GM12872 (cell line): ENCODE results near the gene JARID2.

Source experiments
- TF ChIP-seq, protein P1 (sequence below): IDR thresholded peaks from 3 replicates; pipeline ENCODE4 v1.5.1; 2011; ENCODE audit warnings: low read depth, mild to moderate bottlenecking, low read length, moderate library complexity; ENCODE audit not compliant: insufficient read depth

JARID2 gene

GRCh38 chr6:15481390-15482291 lies 235.8 kb downstream of the JARID2 start:
- TF ChIP-seq, protein P1, sequence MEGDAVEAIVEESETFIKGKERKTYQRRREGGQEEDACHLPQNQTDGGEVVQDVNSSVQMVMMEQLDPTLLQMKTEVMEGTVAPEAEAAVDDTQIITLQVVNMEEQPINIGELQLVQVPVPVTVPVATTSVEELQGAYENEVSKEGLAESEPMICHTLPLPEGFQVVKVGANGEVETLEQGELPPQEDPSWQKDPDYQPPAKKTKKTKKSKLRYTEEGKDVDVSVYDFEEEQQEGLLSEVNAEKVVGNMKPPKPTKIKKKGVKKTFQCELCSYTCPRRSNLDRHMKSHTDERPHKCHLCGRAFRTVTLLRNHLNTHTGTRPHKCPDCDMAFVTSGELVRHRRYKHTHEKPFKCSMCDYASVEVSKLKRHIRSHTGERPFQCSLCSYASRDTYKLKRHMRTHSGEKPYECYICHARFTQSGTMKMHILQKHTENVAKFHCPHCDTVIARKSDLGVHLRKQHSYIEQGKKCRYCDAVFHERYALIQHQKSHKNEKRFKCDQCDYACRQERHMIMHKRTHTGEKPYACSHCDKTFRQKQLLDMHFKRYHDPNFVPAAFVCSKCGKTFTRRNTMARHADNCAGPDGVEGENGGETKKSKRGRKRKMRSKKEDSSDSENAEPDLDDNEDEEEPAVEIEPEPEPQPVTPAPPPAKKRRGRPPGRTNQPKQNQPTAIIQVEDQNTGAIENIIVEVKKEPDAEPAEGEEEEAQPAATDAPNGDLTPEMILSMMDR: no peak

DNA sequence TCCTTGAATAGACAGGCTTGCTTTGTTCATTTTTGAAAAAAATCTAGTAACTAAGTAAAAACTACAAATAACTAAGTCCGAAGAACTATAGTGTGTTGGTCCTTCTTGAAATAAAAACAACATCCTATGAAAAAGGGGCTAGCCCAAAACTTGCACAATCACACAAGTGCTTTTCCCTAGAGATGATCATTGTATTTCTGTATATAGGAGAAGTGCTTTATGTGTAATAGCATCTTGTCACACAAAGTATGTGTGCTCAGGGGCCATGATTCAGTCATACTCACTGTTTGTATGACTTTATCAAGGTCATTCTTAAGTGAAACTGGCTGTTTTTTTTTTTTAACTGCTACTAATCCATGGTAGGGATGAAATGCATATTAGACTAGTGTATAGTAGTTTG lies 237.2 kb downstream of the JARID2 start:
- TF ChIP-seq, protein P1: no peak

DNA sequence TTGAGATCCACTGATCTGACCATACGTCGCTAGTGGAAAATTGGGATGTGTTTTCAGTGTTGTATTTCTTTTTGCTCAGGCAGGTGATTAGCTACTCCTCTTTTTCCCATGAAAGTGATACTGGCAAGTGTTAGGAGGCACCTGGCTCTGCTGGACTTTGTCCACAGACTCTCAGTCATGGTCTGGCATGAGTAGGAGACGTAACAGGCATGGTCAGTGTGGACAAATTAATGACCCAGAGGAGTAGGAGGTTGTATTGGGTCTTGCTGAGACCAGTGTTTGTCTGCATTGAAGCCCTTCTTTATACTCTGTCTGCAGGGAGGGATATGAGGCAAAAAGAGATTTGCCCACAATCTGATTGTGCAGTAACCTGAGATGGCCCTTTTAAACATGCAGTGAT lies 238.3 kb downstream of the JARID2 start:
- TF ChIP-seq, protein P1: no peak

DNA sequence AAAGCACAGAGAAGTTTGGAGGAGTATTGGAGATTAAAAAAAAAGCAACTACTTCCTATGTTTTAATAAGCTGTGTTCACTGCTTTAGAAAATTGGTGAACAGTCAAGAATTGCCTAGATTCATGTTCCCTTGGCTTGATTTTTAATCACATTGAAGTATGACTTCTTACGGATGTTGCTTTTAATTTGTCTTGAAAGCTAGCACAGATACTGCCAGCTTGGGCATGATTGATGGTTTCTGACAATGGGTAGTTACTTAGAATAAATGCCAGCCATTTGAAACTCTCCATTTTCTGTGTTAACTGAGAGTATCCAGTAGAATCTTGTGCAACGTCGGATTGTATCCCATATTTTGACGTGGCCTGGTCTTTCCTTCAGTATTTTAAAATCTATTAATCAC lies 239.0 kb downstream of the JARID2 start:
- TF ChIP-seq, protein P1: no peak

GRCh38 chr6:15485936-15486335 lies 240.1 kb downstream of the JARID2 start:
- TF ChIP-seq, protein P1: no peak

DNA sequence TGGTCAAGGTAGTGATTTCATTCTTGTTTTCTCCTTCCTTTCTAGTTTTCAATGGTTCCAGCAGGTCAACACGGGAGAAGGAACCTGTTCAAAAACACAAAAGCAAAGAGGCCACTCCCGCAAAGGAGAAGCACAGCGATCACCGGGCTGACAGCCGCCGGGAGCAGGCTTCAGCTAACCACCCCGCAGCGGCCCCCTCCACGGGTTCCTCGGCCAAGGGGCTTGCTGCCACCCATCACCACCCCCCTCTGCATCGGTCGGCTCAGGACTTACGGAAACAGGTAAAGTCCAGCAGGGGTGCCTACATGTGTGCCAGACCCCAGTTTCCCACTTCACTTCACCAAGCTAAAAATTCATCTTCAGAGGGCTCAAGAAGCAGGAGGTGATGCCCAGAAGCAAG lies 241.4 kb downstream of the JARID2 start:
- TF ChIP-seq, protein P1: no peak

DNA sequence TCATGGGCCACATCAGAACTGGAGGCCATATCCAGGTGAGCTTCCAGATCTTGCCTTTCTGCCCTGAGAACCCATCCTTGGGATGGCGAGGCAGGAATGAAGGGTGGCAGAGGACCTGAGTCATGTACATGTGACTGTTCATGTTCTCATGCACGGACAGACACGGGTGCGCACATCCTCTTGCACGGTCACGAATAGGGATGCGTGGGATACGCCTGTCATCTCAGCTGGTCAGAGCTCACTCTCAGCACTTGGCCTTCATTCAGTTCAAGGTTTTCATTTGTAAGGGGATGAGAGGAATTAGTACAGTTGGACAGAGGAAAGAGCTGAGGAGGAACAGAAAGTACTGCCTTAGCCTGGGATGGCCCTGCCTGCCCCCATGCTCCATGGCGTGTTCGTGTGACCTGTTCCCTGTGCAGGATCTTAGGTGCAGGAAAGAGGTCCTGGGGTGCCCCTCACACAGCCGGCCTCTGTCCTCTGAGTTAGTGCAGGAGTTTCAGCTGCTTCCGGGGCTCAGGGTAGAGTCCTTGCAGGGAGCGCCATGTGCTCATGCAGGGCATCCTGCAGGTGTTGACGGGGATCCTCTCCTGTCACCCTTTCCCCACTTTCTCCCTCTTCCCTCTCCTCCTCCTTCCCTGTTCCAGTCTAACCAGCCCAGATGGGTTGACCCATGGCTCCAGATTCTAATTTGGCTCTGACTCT lies 243.5 kb downstream of the JARID2 start:
- TF ChIP-seq, protein P1: no peak
